HEK293 (cell line): ENCODE results near the gene CDC26.
A peak's percentile ranks its signal among the peaks of the same experiment; 100 is the strongest.

Experiments used
- CTCF ChIA-PET: fragments of 350-600 bp; formaldehyde crosslinking; extraction: SDS; loops from one replicate; lab custom pipeline; 2021; ENCODE audit warnings: antibody characterized with exemption; lab: Yijun Ruan, JAX
- POLR2A ChIA-PET: fragments of 300-600 bp; formaldehyde crosslinking; extraction: SDS; loops from one replicate; lab custom pipeline; 2020; ENCODE audit warnings: antibody characterized with exemption, inconsistent platforms; lab: Yijun Ruan, JAX
- H3K27ac ChIP-seq: fragments of 200-500 bp; sonication (Bioruptor generic); 2 replicates; pipeline ENCODE4 v1.5.1; 2014; ENCODE audit warnings: low read depth, low read length, control low read depth, inconsistent platforms; ENCODE audit errors: extremely low read depth
- H3K36me3 ChIP-seq, 2 experiments: fragments of 200-500 bp in 1 of 2; sonication (Bioruptor generic) in 1 of 2; 1 replicate in 1 of 2; 2 replicates in 1 of 2; pipeline ENCODE4 v1.5.1; 2014 to 2017; ENCODE audit warnings: inconsistent platforms in 2 of 2, low read length in 2 of 2; ENCODE audit not compliant: control insufficient read depth in 2 of 2, insufficient read depth in 1 of 2
- H3K4me1 ChIP-seq: fragments of 200-500 bp; sonication (Bioruptor generic); 2 replicates; pipeline ENCODE4 v1.5.1; 2014; ENCODE audit warnings: mild to moderate bottlenecking, low read length, inconsistent platforms; ENCODE audit not compliant: control insufficient read depth, insufficient read depth
- H3K4me3 ChIP-seq: 2 replicates; pipeline ENCODE4 v1.5.1; 2011; ENCODE audit warnings: low read depth, mild to moderate bottlenecking, control low read depth, low read length, moderate library complexity
- H3K9me3 ChIP-seq: fragments of 200-500 bp; sonication (Bioruptor generic); 2 replicates; pipeline ENCODE4 v1.5.1; 2014; ENCODE audit warnings: low read depth, low read length, inconsistent platforms; ENCODE audit not compliant: control insufficient read depth, insufficient read depth
- HOXA7 ChIP-seq: sonication (generic); formaldehyde crosslinking; IDR thresholded peaks from 2 replicates; pipeline ENCODE4 v1.8.1; 2022; ENCODE audit warnings: missing genetic modification reagents, borderline replicate concordance
- KLF1 ChIP-seq: fragments of 450-650 bp; formaldehyde crosslinking; IDR thresholded peaks from 2 replicates; pipeline ENCODE4 v1.5.1; 2016; ENCODE audit warnings: missing biosample characterization, missing genetic modification characterization
- OVOL3 ChIP-seq: fragments of 450-650 bp; formaldehyde crosslinking; IDR thresholded peaks from 2 replicates; pipeline ENCODE4 v1.5.1; 2016; ENCODE audit warnings: missing biosample characterization, missing genetic modification characterization
- PRDM1 ChIP-seq: fragments of 450-650 bp; formaldehyde crosslinking; IDR thresholded peaks from 2 replicates; pipeline ENCODE4; 2016; ENCODE audit warnings: missing biosample characterization, missing genetic modification characterization
- SALL2 ChIP-seq: fragments of 450-650 bp; formaldehyde crosslinking; IDR thresholded peaks from 2 replicates; pipeline ENCODE4 v1.5.0; 2017; ENCODE audit warnings: missing biosample characterization, mild to moderate bottlenecking, missing genetic modification characterization, borderline replicate concordance
- SCRT2 ChIP-seq: fragments of 450-650 bp; formaldehyde crosslinking; IDR thresholded peaks from 2 replicates; pipeline ENCODE4 v1.5.1; 2016; ENCODE audit warnings: missing biosample characterization, missing genetic modification characterization
- ZNF132 ChIP-seq: fragments of 450-650 bp; formaldehyde crosslinking; IDR thresholded peaks from 2 replicates; pipeline ENCODE4 v1.5.1; 2017; ENCODE audit warnings: missing biosample characterization, missing genetic modification characterization, borderline replicate concordance
- ZNF16 ChIP-seq: fragments of 450-650 bp; formaldehyde crosslinking; IDR thresholded peaks from 2 replicates; pipeline ENCODE4 v1.5.1; 2016; ENCODE audit warnings: low read depth, missing biosample characterization, missing genetic modification characterization
- ZNF169 ChIP-seq: fragments of 450-650 bp; formaldehyde crosslinking; IDR thresholded peaks from 2 replicates; pipeline ENCODE4 v1.5.1; 2016; ENCODE audit warnings: missing biosample characterization, missing genetic modification characterization
- ZNF19 ChIP-seq: fragments of 450-650 bp; formaldehyde crosslinking; IDR thresholded peaks from 2 replicates; pipeline ENCODE4; 2016; ENCODE audit warnings: missing biosample characterization, missing genetic modification characterization, low read depth
- ZNF221 ChIP-seq: fragments of 450-650 bp; formaldehyde crosslinking; IDR thresholded peaks from 2 replicates; pipeline ENCODE4 v1.5.1; 2017; ENCODE audit warnings: missing biosample characterization, missing genetic modification characterization, borderline replicate concordance
- ZNF510 ChIP-seq: fragments of 450-650 bp; formaldehyde crosslinking; IDR thresholded peaks from 2 replicates; pipeline ENCODE4 v1.5.1; 2018; ENCODE audit warnings: mild to moderate bottlenecking, missing genetic modification characterization, missing biosample characterization; ENCODE audit not compliant: insufficient replicate concordance
- ZNF521 ChIP-seq: fragments of 450-650 bp; formaldehyde crosslinking; IDR thresholded peaks from 2 replicates; pipeline ENCODE4 v1.5.1; 2017; ENCODE audit warnings: missing biosample characterization, mild to moderate bottlenecking, missing genetic modification characterization
- ZNF544 ChIP-seq: fragments of 450-650 bp; formaldehyde crosslinking; IDR thresholded peaks from 2 replicates; pipeline ENCODE4 v1.5.0; 2017; ENCODE audit warnings: missing biosample characterization, missing genetic modification characterization
- ZNF555 ChIP-seq: fragments of 450-650 bp; formaldehyde crosslinking; conservative IDR thresholded peaks from 2 replicates; pipeline ENCODE4 v1.5.1; 2017; ENCODE audit warnings: missing biosample characterization, mild to moderate bottlenecking, missing genetic modification characterization, inconsistent platforms
- ZNF629 ChIP-seq: fragments of 450-650 bp; formaldehyde crosslinking; IDR thresholded peaks from 2 replicates; pipeline ENCODE4 v1.5.1; 2017; ENCODE audit warnings: missing biosample characterization, missing genetic modification characterization
- ZNF654 ChIP-seq: fragments of 450-650 bp; formaldehyde crosslinking; IDR thresholded peaks from 2 replicates; pipeline ENCODE4 v1.5.1; 2016; ENCODE audit warnings: low read depth, missing biosample characterization, missing genetic modification characterization
- ZNF768 ChIP-seq: fragments of 450-650 bp; formaldehyde crosslinking; IDR thresholded peaks from 2 replicates; pipeline ENCODE4 v1.5.1; 2018; ENCODE audit warnings: missing biosample characterization, mild to moderate bottlenecking, missing genetic modification characterization
- ZNF791 ChIP-seq: fragments of 450-650 bp; formaldehyde crosslinking; IDR thresholded peaks from 2 replicates; pipeline ENCODE4 v1.5.1; 2016; ENCODE audit warnings: missing biosample characterization, missing genetic modification characterization
- ZSCAN16 ChIP-seq: fragments of 450-650 bp; formaldehyde crosslinking; IDR thresholded peaks from 2 replicates; pipeline ENCODE4 v1.5.1; 2016; ENCODE audit warnings: missing biosample characterization, missing genetic modification characterization
- ZSCAN30 ChIP-seq: fragments of 450-650 bp; IDR thresholded peaks from 2 replicates; pipeline ENCODE4 v1.5.1; 2018; ENCODE audit warnings: missing biosample characterization, mild to moderate bottlenecking, missing genetic modification characterization, moderate library complexity
- TF ChIP-seq, protein P1 (sequence below): fragments of 450-650 bp; formaldehyde crosslinking; IDR thresholded peaks from 2 replicates; pipeline ENCODE4 v1.5.1; 2017; ENCODE audit warnings: missing biosample characterization, missing genetic modification characterization
- TF ChIP-seq, protein P2 (sequence below): fragments of 450-650 bp; formaldehyde crosslinking; IDR thresholded peaks from 2 replicates; pipeline ENCODE4 v1.5.1; 2016; ENCODE audit warnings: missing biosample characterization, missing genetic modification characterization
- TF ChIP-seq, protein P3 (sequence below): fragments of 450-650 bp; formaldehyde crosslinking; IDR thresholded peaks from 2 replicates; pipeline ENCODE4 v1.5.1; 2016; ENCODE audit warnings: missing biosample characterization, missing genetic modification characterization
- TF ChIP-seq, protein P4 (sequence below): fragments of 450-650 bp; formaldehyde crosslinking; IDR thresholded peaks from 2 replicates; pipeline ENCODE4 v1.5.1; 2016; ENCODE audit warnings: missing biosample characterization, missing genetic modification characterization, low read depth
- TF ChIP-seq, protein P5 (sequence below): fragments of 450-650 bp; formaldehyde crosslinking; IDR thresholded peaks from 2 replicates; pipeline ENCODE4 v1.5.1; 2016; ENCODE audit warnings: missing biosample characterization, missing genetic modification characterization

Gene CDC26

DNA sequence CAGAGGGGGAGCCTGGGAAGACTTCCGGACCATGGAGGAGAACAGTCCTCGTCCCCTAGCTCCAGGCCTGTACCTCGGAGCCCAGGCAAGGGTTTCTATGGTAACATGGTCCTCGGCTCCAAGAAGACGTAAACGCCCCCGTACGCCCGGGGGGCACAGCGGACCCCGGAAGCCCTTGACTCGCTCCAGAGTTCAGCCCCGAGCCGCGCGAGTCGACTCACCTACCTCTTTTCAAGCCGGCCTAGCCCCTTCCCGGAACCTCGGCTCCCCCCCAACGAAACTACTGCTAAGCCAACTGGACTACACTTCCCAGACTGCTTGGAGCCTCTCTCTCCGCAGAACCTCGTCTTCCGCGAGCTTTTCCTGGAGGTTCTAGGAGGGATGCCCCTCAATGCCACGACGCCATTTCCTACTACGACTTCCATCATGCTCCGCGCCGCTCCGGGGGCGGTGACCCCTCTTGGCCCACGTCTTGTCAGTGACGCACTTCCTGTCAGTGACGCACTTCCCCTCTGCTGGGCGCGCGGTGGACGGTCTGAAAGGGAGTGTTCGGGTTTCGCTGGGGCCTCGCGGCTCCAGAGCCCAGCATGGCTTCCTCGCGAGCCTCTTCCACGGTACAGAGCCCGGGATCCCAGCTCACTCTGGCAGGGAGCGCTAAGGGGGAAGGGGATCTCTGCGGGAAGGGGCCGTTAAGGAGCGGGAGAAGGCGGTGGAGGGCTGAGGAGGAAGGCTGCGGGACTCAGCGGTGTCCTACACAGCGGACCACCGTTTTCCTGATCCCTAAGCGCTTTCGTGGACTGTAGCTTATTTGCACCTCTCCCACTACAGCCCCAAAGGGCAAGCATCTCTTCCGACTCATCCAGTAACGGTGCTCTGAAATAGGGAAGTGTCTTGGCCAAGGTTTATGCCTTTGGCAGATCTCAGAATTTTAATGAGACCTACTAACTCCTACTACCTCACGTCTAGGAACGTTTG, at the start of gene CDC26, which contains the start of gene PRPF4 (continued):
- TF ChIP-seq, protein P1, sequence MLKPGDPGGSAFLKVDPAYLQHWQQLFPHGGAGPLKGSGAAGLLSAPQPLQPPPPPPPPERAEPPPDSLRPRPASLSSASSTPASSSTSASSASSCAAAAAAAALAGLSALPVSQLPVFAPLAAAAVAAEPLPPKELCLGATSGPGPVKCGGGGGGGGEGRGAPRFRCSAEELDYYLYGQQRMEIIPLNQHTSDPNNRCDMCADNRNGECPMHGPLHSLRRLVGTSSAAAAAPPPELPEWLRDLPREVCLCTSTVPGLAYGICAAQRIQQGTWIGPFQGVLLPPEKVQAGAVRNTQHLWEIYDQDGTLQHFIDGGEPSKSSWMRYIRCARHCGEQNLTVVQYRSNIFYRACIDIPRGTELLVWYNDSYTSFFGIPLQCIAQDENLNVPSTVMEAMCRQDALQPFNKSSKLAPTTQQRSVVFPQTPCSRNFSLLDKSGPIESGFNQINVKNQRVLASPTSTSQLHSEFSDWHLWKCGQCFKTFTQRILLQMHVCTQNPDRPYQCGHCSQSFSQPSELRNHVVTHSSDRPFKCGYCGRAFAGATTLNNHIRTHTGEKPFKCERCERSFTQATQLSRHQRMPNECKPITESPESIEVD, result no peak
- no peak for TF ChIP-seq ZNF169 (tag by site-specific recombination)
- TF ChIP-seq, protein P2, sequence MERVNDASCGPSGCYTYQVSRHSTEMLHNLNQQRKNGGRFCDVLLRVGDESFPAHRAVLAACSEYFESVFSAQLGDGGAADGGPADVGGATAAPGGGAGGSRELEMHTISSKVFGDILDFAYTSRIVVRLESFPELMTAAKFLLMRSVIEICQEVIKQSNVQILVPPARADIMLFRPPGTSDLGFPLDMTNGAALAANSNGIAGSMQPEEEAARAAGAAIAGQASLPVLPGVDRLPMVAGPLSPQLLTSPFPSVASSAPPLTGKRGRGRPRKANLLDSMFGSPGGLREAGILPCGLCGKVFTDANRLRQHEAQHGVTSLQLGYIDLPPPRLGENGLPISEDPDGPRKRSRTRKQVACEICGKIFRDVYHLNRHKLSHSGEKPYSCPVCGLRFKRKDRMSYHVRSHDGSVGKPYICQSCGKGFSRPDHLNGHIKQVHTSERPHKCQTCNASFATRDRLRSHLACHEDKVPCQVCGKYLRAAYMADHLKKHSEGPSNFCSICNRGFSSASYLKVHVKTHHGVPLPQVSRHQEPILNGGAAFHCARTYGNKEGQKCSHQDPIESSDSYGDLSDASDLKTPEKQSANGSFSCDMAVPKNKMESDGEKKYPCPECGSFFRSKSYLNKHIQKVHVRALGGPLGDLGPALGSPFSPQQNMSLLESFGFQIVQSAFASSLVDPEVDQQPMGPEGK (tag by site-specific recombination), result peak; percentile 94
- no peak for TF ChIP-seq ZNF521 (tag by site-specific recombination)
- TF ChIP-seq ZNF555 (tag by site-specific recombination), result no peak
- no peak for TF ChIP-seq ZNF221 (tag by site-specific recombination)
- TF ChIP-seq ZNF629, result peak; percentile 100
- TF ChIP-seq ZNF544, result no peak
- TF ChIP-seq KLF1 (tag by site-specific recombination), result peak; percentile 25; the same call in 1 of the 2 replicates
- TF ChIP-seq SCRT2, result no peak
- no peak for TF ChIP-seq ZSCAN30 (tag by site-specific recombination)
- TF ChIP-seq OVOL3 (tag by site-specific recombination), result no peak
- no peak for TF ChIP-seq SALL2 (tag by site-specific recombination)
- TF ChIP-seq, protein P3, sequence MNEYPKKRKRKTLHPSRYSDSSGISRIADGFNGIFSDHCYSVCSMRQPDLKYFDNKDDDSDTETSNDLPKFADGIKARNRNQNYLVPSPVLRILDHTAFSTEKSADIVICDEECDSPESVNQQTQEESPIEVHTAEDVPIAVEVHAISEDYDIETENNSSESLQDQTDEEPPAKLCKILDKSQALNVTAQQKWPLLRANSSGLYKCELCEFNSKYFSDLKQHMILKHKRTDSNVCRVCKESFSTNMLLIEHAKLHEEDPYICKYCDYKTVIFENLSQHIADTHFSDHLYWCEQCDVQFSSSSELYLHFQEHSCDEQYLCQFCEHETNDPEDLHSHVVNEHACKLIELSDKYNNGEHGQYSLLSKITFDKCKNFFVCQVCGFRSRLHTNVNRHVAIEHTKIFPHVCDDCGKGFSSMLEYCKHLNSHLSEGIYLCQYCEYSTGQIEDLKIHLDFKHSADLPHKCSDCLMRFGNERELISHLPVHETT (tag by site-specific recombination), result peak; percentile 40; the same call in 1 of the 2 replicates
- TF ChIP-seq ZNF791 (tag by site-specific recombination), result no peak
- no peak for TF ChIP-seq ZSCAN16
- TF ChIP-seq, all 188 proteins: peak for 51

DNA sequence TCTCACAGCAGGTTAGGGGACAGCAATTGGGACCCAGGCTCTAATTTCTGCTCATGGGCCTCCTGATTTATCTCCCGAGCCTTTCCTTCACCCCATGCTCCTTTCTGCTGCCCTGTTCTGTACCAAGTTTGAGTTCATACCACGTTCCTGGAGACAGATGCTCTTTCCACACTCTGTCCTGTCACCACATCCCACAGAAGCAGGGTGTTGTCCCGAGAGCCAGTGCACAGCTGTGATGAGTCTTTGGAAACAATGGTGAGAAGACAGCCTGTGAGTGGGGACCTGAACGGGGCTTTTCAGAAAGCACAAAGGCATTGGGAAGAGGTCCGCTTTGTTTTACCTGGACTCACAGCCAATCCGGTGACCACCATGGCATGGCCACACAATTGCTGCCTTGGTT, 47.3 kb upstream of the CDC26 start:
- Histone ChIP-seq H3K9me3 (no peaks in the 10 kb centered on the region), H3K27ac (no peak overlapping the region), H3K36me3 (no peaks in the 10 kb centered on the region), H3K4me3 (no peak overlapping the region), H3K4me1 (no peaks in the 10 kb centered on the region)
- TF ChIP-seq ZNF16, result no peak
- no peak for TF ChIP-seq ZNF510 (tag by site-specific recombination)
- TF ChIP-seq ZNF654 (tag by site-specific recombination), result no peak
- no peak for TF ChIP-seq ZNF19 (tag by site-specific recombination)
- TF ChIP-seq ZSCAN16, result no peak
- TF ChIP-seq PRDM1, result no peak
- TF ChIP-seq ZNF629, result no peak
- TF ChIP-seq HOXA7, result no peak
- TF ChIP-seq ZNF221 (tag by site-specific recombination), result no peak
- TF ChIP-seq, protein P4, sequence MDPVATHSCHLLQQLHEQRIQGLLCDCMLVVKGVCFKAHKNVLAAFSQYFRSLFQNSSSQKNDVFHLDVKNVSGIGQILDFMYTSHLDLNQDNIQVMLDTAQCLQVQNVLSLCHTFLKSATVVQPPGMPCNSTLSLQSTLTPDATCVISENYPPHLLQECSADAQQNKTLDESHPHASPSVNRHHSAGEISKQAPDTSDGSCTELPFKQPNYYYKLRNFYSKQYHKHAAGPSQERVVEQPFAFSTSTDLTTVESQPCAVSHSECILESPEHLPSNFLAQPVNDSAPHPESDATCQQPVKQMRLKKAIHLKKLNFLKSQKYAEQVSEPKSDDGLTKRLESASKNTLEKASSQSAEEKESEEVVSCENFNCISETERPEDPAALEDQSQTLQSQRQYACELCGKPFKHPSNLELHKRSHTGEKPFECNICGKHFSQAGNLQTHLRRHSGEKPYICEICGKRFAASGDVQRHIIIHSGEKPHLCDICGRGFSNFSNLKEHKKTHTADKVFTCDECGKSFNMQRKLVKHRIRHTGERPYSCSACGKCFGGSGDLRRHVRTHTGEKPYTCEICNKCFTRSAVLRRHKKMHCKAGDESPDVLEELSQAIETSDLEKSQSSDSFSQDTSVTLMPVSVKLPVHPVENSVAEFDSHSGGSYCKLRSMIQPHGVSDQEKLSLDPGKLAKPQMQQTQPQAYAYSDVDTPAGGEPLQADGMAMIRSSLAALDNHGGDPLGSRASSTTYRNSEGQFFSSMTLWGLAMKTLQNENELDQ (tag by site-specific recombination), result no peak
- no peak for TF ChIP-seq ZNF132
- no peak for TF ChIP-seq SALL2 (tag by site-specific recombination)
- TF ChIP-seq ZNF768 (tag by site-specific recombination), result no peak
- TF ChIP-seq, protein P5, sequence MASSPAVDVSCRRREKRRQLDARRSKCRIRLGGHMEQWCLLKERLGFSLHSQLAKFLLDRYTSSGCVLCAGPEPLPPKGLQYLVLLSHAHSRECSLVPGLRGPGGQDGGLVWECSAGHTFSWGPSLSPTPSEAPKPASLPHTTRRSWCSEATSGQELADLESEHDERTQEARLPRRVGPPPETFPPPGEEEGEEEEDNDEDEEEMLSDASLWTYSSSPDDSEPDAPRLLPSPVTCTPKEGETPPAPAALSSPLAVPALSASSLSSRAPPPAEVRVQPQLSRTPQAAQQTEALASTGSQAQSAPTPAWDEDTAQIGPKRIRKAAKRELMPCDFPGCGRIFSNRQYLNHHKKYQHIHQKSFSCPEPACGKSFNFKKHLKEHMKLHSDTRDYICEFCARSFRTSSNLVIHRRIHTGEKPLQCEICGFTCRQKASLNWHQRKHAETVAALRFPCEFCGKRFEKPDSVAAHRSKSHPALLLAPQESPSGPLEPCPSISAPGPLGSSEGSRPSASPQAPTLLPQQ (tag by site-specific recombination), result no peak
- ChIA-PET POLR2A (interaction anchor here (2.2 kb wide), 1 partner anchor 17 kb away, joined by 7 read pairs; the partner anchor contains the start of gene WDR31), CTCF (interaction anchor here (0.6 kb wide), 1 partner anchor 1016 kb away, joined by 4 read pairs; no protein-coding TSS in a partner anchor)
